ENCODE results near the gene CRYM.

Gene CRYM

DNA sequence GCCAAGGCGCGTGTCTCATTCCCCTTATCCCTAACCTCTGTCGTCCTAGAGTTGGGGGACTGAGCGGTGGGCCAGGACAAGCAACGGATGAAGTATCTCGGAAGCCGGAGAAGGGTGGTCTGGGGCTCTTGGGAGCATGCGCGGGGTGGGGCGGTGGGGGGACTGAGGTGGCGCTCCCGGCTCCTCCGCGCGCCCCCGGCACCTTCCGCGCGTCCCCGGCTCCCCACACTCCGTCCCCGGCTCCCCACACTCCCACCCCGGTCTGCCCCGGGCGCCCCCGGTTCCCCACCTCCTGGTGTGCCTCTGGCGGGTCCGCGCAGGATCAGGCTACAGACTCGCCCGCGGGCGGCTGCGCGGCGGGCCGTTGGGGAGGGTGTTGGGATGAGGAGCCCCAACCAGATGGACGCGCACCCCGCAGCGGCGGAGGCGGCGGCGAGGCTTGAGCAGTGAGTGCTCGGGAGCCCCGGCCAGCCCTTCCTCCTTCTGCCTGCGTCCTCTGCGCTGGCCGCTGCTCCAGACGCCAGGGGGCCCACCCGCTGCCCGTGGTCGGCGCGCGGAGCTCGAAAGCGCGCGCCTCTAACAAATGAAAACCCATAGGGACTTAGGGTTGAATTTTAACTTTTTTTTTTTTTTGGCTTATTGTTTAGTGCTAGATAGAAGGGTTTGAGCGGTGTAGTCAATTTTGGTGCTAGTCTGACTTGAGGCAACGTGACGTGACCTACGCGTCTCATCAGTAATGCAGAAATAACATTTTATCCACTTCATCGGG, 5.6 kb upstream of the CRYM start:
- Histone ChIP-seq H3K27ac (ENCODE audit: extremely low read depth, low read depth, low read length) (no peak overlapping the region), H3K4me3 (ENCODE audit: low read depth, low read length) (peak overlapping the region; percentile 51), H3K9me3 (ENCODE audit: control insufficient read depth, insufficient read depth, low read depth, low read length) (no peaks in the 10 kb centered on the region), H3K4me1 (ENCODE audit: control insufficient read depth, insufficient read depth, low read length) (no peaks in the 10 kb centered on the region), H3K36me3 (ENCODE audit: control insufficient read depth in 2 of 2, insufficient read depth in 1 of 2, low read length in 2 of 2) (no peaks in the 10 kb centered on the region)
- ChIA-PET POLR2A (no interaction called here), CTCF (interaction anchor here (0.6 to 1.2 kb wide), 4 partner anchors 9 to 748 kb away, joined by 3 to 4 read pairs (median 4); no protein-coding TSS in a partner anchor)
- TF ChIP-seq ZXDB (tag by site-specific recombination; IDR thresholded peaks at IDR 0.05) (no peak), GLIS2 (tag by site-specific recombination; IDR thresholded peaks at IDR 0.05) (peak; percentile 89), ZBTB20 (tag by site-specific recombination; IDR thresholded peaks at IDR 0.05) (peak; percentile 36; the same call in 1 of the 2 replicates), ZNF624 (tag by site-specific recombination; IDR thresholded peaks at IDR 0.05) (no peak), ZNF112 (tag by site-specific recombination; IDR thresholded peaks at IDR 0.05) (no peak), ZNF202 (tag by site-specific recombination; IDR thresholded peaks at IDR 0.05; ENCODE audit: borderline replicate concordance) (no peak), ZIC2 (tag by site-specific recombination; IDR thresholded peaks at IDR 0.05) (peak; percentile 83), GLIS1 (tag by site-specific recombination; IDR thresholded peaks at IDR 0.05) (peak; percentile 88), ZFP69B (tag by site-specific recombination; IDR thresholded peaks at IDR 0.05) (peak; percentile 94), ZNF335 (tag by site-specific recombination; conservative IDR thresholded peaks at IDR 0.05) (peak; percentile 88), EGR2 (tag by site-specific recombination; IDR thresholded peaks at IDR 0.05; ENCODE audit: low read depth) (peak; percentile 52), ZBTB8A (tag by site-specific recombination; IDR thresholded peaks at IDR 0.05) (peak; percentile 40; the same call in 1 of the 2 replicates), ZBTB7A (tag by site-specific recombination; IDR thresholded peaks at IDR 0.05; ENCODE audit: low read depth) (no peak), ZFHX2 (tag by site-specific recombination; conservative IDR thresholded peaks at IDR 0.05) (peak; percentile 35; the same call in 1 of the 2 replicates), ZNF560 (tag by site-specific recombination; IDR thresholded peaks at IDR 0.05; ENCODE audit: borderline replicate concordance) (0 out of 2 replicates have a peak, but pooled peaks have one; percentile 7), ZEB2 (tag by site-specific recombination; IDR thresholded peaks at IDR 0.05) (no peak), KLF9 (tag by site-specific recombination; IDR thresholded peaks at IDR 0.05; ENCODE audit: low read depth) (no peak), ZBTB17 (tag by site-specific recombination; IDR thresholded peaks at IDR 0.05) (0 out of 2 replicates have a peak, but pooled peaks have one; percentile 13), ZNF174 (tag by site-specific recombination; IDR thresholded peaks at IDR 0.05) (no peak), SP2 (tag by site-specific recombination; IDR thresholded peaks at IDR 0.05) (peak; percentile 32; the same call in 1 of the 2 replicates), ZBTB21 (tag by site-specific recombination; IDR thresholded peaks at IDR 0.05) (no peak), ZNF341 (tag by site-specific recombination; IDR thresholded peaks at IDR 0.05; ENCODE audit: low read depth) (peak; percentile 74)
- TF ChIP-seq, protein P1, sequence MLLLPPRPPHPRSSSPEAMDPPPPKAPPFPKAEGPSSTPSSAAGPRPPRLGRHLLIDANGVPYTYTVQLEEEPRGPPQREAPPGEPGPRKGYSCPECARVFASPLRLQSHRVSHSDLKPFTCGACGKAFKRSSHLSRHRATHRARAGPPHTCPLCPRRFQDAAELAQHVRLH (tag by site-specific recombination; IDR thresholded peaks at IDR 0.05): no peak
- TF ChIP-seq, protein P2, sequence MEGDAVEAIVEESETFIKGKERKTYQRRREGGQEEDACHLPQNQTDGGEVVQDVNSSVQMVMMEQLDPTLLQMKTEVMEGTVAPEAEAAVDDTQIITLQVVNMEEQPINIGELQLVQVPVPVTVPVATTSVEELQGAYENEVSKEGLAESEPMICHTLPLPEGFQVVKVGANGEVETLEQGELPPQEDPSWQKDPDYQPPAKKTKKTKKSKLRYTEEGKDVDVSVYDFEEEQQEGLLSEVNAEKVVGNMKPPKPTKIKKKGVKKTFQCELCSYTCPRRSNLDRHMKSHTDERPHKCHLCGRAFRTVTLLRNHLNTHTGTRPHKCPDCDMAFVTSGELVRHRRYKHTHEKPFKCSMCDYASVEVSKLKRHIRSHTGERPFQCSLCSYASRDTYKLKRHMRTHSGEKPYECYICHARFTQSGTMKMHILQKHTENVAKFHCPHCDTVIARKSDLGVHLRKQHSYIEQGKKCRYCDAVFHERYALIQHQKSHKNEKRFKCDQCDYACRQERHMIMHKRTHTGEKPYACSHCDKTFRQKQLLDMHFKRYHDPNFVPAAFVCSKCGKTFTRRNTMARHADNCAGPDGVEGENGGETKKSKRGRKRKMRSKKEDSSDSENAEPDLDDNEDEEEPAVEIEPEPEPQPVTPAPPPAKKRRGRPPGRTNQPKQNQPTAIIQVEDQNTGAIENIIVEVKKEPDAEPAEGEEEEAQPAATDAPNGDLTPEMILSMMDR (tag by site-specific recombination; IDR thresholded peaks at IDR 0.05): peak; percentile 82
- TF ChIP-seq, protein P3, sequence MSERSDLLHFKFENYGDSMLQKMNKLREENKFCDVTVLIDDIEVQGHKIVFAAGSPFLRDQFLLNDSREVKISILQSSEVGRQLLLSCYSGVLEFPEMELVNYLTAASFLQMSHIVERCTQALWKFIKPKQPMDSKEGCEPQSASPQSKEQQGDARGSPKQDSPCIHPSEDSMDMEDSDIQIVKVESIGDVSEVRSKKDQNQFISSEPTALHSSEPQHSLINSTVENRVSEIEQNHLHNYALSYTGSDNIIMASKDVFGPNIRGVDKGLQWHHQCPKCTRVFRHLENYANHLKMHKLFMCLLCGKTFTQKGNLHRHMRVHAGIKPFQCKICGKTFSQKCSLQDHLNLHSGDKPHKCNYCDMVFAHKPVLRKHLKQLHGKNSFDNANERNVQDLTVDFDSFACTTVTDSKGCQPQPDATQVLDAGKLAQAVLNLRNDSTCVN (tag by site-specific recombination; optimal IDR thresholded peaks at IDR 0.05): peak; percentile 81
- TF ChIP-seq, protein P4, sequence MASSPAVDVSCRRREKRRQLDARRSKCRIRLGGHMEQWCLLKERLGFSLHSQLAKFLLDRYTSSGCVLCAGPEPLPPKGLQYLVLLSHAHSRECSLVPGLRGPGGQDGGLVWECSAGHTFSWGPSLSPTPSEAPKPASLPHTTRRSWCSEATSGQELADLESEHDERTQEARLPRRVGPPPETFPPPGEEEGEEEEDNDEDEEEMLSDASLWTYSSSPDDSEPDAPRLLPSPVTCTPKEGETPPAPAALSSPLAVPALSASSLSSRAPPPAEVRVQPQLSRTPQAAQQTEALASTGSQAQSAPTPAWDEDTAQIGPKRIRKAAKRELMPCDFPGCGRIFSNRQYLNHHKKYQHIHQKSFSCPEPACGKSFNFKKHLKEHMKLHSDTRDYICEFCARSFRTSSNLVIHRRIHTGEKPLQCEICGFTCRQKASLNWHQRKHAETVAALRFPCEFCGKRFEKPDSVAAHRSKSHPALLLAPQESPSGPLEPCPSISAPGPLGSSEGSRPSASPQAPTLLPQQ (tag by site-specific recombination; IDR thresholded peaks at IDR 0.05): peak; percentile 96
- TF ChIP-seq, protein P5, sequence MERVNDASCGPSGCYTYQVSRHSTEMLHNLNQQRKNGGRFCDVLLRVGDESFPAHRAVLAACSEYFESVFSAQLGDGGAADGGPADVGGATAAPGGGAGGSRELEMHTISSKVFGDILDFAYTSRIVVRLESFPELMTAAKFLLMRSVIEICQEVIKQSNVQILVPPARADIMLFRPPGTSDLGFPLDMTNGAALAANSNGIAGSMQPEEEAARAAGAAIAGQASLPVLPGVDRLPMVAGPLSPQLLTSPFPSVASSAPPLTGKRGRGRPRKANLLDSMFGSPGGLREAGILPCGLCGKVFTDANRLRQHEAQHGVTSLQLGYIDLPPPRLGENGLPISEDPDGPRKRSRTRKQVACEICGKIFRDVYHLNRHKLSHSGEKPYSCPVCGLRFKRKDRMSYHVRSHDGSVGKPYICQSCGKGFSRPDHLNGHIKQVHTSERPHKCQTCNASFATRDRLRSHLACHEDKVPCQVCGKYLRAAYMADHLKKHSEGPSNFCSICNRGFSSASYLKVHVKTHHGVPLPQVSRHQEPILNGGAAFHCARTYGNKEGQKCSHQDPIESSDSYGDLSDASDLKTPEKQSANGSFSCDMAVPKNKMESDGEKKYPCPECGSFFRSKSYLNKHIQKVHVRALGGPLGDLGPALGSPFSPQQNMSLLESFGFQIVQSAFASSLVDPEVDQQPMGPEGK (tag by site-specific recombination; IDR thresholded peaks at IDR 0.05): peak; percentile 53; the same call in 1 of the 2 replicates
